Uterine smooth muscle cell (primary cell): ENCODE measurements around the gene CCDC177. TPM values are rescaled to one million over a fixed set of nuclear protein-coding genes. Genes with fewer than 3 reads are reported as not detected.

ENCODE experiments used
- total RNA-seq: library from RNA; depleted of rRNA; stranded (reverse); fragments of >200 nt; gene quantifications from 2 replicates; pipeline ENCODE4 v1.2.3, GENCODE V29; 2014

The CCDC177 gene
- under 0.01 TPM in 1 of 2 replicates, not detected in the other for total RNA-seq

DNA sequence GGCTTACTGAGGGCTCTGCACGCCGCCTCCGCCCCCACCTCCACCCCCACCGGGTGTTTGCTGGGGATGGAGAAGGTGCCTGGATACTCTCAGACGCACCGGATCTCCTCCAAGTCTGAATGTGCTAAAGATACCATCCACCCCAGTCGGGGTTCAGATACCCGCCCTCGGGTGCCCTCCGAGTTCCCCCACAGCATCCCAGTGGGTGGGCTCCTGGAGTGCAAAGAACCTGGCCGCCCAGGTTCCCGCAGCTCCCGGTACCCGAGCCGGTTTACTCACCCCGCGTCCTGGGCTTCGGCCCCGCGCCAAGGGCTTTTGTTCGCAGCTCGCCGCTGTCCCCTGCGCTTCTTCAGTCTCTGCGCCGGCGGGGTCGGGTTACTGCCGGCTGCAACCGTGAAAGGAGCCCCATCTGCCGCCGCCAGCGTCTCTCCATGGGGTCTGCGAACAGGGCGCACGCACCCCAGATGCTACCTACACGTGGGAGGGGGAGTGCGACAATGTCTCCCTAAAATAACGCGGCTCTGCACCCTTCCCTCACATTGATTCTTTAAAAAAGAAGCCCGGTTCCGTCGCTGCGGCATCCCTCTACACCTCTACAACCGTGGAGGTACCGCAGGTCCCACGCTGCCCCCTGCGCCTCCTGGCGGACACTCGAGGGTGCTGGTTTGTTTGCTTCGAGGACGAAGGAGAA lies at the start of gene CCDC177:
CCDC177 (minus strand) TSS at position 609 of the 691 bp plus-strand sequence. CDS start 1,249 bp downstream, outside the sequence.

DNA sequence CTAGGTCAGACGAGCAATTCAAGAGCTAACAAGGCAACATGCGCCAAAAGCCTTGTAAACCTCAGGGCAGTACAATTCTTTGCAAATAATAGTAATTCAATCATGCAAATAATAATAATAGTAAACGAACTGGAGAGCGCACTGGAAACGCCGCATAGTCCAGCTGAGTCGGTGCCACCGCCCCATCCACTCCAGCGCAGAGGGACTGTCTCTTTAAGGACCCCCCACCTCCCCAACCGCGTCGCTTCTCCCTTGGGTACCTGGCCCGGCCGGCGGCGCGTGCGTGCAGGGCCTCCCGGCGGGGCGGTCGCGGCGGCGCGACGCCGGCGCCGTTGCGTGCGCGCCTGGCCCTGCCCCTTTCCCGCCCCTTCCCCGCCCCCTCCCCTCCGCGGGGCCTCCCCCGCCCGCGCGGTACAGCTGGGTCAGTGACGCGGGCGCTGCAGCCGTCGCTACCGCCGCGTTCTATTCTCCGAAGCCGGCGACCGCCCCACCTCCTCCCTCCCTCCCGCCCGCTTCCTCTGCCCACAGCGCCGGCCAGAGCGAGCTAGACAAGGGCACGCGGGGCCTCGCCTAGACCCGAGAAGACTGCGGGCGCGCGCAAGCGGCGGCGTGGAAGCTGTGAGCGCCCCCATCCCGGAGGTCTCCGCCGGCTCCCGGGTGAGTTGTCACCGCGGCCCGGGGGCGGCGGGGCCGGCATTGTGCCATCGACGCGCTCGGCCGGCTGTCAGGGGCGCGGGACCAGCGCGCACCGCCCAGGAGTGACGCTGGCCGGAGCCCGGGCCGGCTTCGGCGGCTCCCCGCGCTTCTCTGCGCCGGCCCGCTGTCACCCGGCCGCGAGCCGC lies 36.7 kb upstream of the CCDC177 start, which contains the start of gene SUSD6:
SUSD6 (plus strand) TSS at position 425 of the 842 bp plus-strand sequence. CDS start 46,997 bp downstream, outside the sequence.

Other genes with a start within 250 kb of the CCDC177 start
- gene ERH, start 176.6 kb downstream of the CCDC177 start, total RNA-seq, result 150 and 180 TPM in 2 replicates
- gene SLC39A9, start 176.2 kb downstream of the CCDC177 start, total RNA-seq, result 109 and 117 TPM in 2 replicates
- gene PLEKHD1, start 90.1 kb downstream of the CCDC177 start, total RNA-seq, result under 0.01 TPM in 2 replicates
- gene SUSD6, start 36.7 kb upstream of the CCDC177 start, total RNA-seq, result 3.1 and 5.6 TPM in 2 replicates
- 164 and 222 TPM in 2 replicates for gene SRSF5, start 192.3 kb upstream of the CCDC177 start, total RNA-seq
- not detected in 2 replicates for gene SLC10A1, start 222.4 kb upstream of the CCDC177 start, total RNA-seq